GM18502 (cell line): ENCODE results near the gene PSRC1.
"Not testable (repeated sequence)": the region's sequence is repeated elsewhere in the genome, so short reads cannot be mapped to it uniquely, and the experiment has no call there.

Experiments
- ATAC-seq: cut with Tn5 transposase; IDR thresholded peaks from one replicate; pipeline ENCODE4 v1.9.1; 2021; ENCODE audit warnings: mild to moderate bottlenecking; ENCODE audit not compliant: unreplicated experiment, poor library complexity

Gene PSRC1

DNA sequence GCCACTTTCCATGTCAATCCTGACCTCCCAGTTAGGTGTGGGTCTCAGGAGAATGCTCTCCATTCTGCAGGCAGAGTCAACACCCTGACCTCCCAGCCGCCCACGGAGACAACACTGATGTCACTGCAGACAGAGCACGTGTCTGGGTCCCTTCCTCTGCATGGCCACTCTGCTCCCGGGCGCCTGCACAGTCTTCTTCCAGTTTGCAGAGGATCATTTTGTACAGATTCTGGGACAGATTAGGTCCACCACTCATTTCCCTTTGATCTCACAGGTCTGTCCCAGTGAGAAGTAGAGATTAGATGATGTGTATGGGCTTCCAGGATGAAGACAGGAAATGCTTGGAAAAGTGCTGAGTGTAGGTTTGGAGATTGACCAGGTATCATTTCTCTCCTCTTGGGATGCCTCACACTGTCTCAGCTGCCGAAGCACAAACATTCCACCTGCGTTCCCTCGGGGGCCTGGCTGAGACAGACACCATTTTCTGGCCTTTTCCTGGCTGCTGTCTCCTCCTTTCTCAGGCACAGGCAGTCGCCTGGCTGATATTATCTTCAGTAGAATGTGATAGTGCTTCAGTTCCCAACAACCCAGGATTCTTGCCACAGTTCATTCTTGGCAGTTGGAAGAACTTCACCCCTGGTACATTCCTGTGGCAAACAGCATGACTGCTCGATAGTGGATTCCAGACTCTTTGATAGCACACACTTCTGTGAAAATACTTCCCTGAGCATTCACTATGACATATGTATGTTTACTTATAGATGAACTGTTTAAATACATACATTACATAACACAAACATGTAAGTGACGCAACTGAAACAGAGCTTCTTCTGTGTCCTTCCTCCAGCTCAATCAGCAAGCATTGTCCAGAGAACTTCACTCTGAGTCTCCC, 16.0 kb upstream of the PSRC1 start:
- no peak for ATAC-seq

DNA sequence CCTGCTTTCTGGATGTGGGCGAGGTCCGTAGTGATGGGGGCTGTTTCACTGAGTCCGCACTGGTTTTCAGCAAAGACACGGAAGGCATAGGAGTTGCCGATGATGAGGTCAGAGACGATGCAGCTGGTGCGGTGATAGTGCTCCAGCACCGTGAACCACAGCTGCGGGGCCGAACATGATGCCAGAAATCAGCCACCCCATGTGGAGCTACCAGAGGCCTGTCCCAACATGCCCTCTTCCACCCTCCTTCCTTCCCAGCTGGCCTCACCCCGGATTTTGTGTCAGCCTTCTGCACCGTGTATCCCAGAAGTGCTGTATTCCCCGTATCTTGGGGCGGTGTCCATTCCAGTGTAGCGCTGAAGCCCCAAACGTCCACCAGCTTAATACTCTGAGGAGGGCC, 13.8 kb upstream of the PSRC1 start:
- no peak for ATAC-seq

DNA sequence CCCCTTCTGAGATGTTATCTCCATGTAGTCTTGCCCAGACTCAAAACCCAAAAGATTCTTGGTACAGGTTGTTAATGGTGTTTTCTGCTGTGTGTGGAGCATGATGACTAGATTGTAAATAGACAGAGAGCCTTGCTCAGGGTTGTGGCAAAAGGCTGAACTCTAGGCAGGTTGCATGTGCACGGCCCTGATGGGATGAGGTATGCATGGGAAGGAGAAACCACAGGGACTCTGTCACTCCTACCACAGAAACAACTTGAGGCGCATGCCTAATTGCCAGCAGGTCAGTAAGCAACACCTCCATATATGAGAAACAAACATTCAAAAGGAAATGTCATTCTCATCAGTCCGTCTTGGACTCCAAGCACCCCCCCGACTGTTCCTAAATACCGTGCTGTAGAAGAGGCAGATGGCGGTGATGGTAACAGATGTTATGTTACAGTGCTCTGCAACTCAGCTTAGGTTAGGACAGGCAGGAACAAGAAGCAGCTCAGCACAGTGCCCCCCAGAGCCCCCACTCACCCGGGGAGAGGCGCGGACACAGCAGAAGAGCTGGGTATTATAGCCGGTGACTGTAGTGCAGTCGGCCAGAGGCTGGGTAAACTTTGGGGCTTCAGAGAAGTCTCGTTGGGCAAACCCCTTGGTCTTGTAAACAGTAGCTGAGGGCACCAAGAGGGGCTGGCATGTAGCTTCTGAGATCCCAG, 12.9 kb upstream of the PSRC1 start:
- no peak for ATAC-seq

DNA sequence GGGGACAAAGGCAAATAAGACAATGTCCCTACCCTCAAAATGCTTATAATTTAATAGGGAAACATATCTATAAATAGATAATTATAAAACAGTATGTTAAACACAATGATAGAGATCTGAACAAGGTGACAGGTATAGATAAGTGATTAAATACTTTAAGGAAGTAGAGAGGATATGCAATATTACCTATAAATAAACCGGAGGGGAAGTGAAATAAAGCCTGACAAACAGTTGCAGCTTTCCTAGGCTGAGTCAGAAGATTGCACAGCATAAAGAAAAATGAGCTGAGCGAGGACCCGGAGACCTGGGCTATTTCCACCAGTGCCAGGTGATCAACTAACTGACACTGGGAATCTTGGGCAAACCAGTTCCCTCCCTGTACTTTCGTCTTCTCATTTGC, 11.5 kb upstream of the PSRC1 start:
- ATAC-seq = no peak

DNA sequence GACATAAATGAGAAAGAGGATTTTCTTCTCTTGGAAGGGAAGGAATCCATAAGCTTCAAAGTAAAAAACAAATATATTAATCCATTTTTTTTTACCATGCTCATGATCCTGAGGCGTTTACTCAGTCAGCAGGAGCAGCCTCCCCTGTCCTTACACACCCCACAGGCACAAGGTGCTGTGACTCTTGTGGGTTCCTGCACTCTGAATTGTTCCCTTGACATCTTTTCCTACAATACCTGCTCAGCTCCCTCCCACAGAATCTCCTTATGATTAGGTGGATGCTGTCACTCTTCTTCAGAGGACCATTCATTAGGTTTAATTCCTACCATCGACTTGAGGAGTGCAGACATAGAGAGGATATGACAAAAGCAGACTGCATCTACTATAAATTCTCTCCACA, 10.1 kb upstream of the PSRC1 start:
- no peak for ATAC-seq

DNA sequence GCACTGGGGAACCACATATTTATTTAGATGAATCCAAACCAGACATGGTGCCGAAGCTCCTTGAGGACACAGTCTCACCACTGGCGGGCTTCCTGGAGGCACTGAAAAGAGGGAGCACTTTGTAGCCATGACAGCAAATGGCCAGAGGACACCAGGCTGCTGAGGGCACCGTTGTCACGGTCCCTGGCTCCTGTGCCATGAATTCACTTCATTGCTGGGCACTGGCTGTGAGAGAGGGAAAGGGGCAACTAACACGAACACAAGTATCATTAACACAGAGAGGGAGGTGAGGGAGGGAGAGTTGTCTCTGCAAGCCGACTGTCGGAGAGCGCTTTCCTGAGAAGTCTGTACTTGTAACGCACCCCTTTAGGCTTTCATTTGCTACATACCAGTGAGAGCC, 9.4 kb upstream of the PSRC1 start:
- no peak for ATAC-seq

DNA sequence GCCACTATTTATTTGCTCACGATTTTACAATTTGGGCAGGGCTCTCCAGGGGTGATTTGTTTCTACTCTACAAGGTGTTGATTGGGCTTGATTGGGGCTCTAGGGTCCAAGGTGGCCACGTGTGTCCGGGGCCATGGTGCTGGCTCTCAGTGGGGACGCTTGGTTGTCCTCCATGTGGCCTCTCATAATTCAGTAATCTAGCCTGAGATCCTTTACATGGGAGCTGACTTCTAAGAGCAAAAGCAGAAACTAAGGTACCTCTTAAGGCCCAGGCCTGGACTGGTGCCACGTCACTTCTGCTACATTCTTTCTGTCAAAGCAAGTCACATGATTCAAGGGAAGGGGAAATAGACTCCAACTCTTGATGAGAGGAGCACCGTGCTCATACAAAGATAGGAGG, 8.1 kb upstream of the PSRC1 start:
- ATAC-seq = no peak

DNA sequence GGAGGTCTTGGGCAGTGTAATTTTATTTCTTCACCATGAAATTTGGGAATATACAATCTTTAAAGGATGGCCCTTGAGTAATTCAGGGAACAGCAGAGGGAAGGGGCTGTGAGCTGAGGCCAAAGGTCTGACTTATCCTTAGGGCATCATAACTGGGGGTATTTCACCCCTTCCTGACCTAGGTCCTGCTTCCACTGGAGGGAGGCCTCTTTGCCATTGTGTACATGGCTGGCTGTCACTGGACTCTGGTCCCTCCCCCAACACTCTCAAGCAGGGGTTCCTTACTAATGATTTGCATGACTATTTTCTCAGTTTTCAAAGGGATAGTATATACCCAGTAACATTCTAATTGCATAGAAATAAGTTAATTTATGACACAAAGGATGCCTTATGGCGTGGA, 7.2 kb upstream of the PSRC1 start:
- no peak for ATAC-seq

DNA sequence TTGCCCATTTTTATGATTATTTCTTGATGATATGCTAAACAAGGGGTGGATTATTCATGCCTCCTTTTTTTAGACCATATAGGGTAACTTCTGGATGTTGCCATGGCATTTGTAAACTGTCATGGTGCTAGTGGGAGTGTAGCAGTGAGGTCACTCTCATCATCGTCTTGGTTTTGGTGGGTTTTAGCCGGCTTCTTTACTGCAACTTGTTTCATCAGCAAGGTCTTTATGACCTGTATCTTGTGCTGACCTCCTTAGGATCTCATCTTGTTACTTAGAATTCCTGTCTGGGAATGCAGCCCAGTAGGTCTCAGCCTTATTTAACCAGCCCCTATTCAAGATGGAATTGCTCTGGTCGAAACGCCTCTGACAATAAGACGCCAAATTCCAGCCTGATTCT, 3.8 kb upstream of the PSRC1 start:
- ATAC-seq = not testable (repeated sequence)

DNA sequence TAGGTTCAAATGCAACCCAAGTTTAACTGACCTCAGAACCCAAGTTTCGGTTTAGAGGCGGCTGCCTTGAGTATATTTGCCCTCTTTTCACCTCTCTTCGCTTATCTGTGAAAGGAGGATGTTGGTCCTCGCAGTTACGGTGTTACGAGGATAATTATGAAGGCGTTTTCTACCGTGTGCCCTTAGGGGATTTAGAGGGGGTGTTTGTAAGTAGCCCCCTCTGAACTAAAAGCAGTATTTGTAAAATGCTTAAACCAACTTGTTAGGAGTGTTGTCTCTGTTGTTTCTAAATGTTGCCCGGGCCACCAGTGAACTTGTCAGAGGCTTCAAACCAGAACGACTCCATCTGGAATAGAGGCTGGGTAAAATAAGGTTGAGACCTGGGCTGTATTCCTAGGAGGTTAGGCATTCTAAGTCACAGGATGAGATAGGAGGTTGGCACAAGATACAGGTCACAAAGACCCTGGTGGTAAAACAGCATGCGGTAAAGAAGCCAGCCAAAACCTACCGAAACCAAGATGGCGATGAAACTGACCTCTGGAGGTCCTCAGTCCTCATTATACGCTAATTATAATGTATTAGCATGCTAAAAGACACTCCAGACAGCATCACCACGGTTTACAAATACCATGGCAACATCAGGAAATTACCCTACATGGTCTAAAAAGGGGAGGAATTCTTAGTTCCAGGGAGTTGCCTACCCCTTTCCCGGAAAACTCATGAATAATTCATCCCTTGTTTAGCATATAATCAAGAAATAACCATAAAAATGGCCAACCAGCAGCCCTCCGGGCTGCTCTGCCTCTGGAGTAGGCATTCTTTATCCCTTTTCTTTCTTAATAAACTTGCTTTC, 1.0 kb upstream of the PSRC1 start:
- ATAC-seq = peak; percentile 41

DNA sequence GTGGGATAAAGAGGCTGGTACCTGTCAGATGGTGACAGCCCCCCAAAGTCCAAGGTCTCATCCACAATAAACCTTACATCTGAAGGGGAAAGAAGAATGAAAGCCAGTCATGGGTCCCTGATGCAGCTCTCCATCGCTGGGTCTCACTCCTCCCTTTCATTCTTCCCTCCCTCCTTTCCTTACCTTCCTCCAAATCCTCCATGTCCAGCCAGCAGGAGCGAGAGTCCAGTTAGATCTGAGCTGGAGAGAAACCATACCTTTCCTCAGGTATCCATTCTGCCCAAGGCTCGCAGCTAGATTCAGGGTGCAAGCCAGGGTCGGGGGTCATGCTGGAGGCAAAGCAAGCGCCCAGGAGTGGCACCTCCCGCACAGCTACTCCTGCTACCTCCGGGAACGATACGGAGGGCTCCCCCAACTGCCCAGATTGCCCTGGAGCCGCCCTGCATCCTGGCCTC, 421 bp downstream of the PSRC1 start:
- ATAC-seq = no peak

DNA sequence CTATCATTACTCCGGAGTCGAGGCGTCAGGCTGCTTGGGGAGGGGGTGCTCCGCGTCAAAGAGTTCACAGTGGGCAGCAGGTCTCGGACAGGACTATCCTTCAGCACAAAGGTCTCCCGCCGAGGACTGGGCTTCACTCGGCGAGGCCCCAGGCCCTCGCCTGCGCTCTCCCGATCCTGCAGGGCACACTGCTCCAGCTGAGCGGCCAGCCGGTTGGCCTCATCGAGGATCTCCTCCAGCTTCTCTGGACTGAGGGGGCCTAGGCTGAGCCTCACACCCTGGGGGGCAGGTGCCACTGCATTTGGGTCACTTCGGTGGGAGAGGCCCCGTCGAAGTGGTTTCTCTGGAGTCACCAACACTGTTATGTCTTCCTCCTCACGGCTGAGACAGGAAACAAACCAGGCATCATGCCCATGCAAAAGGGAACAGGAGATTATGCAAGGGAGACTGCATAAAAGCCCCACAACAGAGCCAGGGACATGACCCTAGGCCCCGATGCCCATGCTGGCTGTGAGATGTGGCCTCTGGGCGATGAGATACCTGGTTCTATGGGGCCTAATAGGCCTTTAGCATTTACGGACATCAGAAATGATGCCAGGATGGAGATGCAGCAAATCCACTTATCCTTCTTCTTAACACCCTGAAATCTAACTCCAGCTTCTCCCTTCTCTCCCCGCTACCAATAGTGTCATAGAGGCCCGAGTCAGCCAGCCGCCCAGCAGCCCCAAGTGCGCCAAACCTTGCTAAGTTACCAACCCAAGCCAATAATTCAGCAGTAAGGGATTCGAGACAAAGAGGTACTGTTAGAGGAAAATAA, 1.1 kb downstream of the PSRC1 start:
- no peak for ATAC-seq

DNA sequence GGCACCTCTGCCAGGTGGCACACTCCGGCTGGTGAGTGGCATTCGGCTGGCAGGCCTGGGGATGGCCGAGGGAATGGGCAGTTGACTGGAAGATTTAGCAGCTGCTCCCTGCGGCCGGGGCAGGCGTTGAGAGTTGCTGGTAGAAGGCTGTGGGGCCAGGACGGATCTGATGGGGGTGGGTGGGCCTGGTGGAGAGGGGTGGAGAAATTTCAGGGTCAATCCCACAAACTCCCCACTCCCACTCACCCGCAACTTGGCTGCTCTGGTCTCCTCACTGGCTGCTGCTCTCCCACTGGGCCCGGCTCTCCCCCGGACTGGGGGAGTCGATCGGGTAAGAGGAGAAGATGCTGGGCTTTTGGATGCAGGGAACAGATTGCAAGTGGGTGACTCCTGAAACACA, 2.1 kb downstream of the PSRC1 start:
- ATAC-seq = no peak

DNA sequence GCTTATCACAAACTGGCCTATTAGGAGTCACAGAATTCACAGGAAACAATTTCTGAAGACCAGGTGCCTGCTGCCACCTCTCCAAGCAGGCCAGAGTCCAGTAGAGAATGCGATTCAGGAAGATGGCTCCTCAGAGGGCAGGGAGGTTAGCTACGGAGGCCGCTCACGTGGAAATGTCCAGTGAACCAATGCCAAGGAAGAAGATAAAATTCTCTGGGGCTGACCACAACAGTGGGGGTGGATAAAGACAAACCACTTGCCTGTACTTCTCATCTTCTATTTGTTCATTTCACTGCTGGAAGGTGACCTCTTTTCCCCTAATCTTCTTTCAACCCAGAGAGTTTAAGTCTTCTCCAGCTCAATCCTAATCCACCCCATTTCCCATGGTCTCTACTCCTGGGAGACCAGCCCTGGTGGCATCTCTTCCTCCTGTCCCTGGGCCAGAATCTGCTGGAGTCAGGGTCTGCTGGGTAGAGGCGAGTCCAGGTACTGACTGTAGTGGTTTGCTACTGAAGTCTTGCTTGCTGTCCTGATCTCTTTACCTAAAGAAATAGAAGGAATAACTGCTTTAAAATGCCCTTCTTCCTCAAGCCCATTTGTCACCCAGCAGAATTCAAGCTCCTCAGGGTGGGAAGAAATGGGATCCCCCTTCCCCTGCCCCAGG, 3.2 kb downstream of the PSRC1 start:
- ATAC-seq = no peak

DNA sequence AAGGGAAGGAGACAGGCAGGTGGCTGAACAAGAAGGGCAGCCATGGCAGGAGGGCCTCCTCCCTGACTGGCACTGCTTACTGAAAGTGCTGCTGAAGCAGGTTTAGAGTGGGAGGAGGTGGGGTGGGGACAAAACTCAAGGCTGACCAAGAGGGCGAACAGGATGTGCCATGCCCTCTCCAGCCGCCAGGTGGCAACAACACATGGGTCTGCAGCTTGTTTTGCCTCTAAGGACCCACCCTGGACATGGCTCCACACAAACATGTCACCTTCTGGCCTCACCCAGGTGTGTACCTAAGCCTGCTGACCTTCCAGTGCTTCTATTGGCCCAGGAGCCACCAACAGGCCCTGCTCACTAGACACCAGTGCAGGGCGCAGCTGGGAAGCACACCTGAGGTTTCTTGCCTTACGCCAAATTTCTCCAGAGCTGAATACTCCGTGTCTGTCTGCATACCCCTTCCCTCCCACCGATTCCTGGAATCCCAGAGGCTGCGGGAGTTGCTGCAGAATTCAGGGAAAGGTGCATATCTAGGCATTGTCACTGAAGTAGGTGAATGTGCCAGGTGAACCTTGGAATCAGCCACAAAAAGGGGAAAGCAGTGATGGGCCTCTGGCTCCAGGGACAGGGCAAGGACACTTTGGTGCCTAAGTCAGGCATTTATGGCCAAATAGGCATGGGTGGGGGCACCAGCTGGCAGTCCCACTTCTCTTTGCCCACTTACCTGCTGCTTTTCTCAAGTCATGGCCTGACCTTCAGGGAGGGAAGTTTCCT, 5.3 kb downstream of the PSRC1 start:
- peak; percentile 90 for ATAC-seq

DNA sequence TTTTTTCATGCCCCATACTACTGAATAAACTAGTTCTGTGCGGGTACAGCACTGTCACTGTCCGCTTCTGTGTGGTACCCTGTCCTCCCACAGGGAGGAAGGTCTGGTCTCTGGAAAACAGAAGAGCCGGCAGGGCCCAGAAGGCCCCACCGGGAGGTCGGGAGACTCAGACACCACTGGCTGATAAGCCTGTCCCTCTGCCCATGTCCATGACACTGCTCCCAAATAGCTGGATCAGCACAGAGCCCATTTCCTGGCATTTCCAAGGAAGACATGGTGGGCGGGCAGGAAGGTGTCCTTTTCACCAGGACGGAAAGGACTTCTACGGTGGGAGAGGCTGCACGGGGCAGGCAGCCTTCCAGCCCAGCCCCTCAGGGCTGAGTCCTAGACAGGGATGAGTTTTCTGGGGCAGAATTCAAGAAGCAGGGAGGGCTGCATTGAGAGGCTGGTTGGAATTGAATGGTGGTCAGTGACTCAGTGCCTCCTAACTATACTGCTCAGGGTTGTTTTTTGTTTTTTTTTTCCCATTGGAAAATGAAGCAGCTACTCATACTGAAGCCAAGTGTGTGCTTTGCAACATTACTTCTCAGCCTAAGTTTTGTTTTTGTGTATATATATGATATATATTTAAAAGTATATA, 7.1 kb downstream of the PSRC1 start:
- ATAC-seq = no peak

DNA sequence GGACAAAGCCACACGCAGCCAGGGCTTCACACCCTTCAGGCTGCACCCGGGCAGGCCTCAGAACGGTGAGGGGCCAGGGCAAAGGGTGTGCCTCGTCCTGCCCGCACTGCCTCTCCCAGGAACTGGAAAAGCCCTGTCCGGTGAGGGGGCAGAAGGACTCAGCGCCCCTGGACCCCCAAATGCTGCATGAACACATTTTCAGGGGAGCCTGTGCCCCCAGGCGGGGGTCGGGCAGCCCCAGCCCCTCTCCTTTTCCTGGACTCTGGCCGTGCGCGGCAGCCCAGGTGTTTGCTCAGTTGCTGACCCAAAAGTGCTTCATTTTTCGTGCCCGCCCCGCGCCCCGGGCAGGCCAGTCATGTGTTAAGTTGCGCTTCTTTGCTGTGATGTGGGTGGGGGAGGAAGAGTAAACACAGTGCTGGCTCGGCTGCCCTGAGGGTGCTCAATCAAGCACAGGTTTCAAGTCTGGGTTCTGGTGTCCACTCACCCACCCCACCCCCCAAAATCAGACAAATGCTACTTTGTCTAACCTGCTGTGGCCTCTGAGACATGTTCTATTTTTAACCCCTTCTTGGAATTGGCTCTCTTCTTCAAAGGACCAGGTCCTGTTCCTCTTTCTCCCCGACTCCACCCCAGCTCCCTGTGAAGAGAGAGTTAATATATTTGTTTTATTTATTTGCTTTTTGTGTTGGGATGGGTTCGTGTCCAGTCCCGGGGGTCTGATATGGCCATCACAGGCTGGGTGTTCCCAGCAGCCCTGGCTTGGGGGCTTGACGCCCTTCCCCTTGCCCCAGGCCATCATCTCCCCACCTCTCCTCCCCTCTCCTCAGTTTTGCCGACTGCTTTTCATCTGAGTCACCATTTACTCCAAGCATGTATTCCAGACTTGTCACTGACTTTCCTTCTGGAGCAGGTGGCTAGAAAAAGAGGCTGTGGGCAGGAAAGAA, 8.1 kb downstream of the PSRC1 start:
- ATAC-seq = no peak
